Endothelial cell of umbilical vein (primary cell): ENCODE measurements around the gene OSBPL5.

Experiments used
- POLR2AphosphoS5 ChIP-seq: IDR thresholded peaks from 2 replicates; pipeline ENCODE4 v1.6.1; 2012; ENCODE audit warnings: low read depth, mild to moderate bottlenecking, control low read depth, low read length, moderate library complexity; ENCODE audit not compliant: insufficient read depth
- TF ChIP-seq, protein P1 (sequence below), 2 donors: IDR thresholded peaks; 1 replicate in 1 of 2; 2 replicates in 1 of 2; pipeline ENCODE4 v1.5.1; 2011; ENCODE audit warnings: low read length in 2 of 2, mild to moderate bottlenecking in 2 of 2, moderate library complexity in 2 of 2, control low read depth in 1 of 2, inconsistent platforms in 1 of 2, low read depth in 1 of 2; ENCODE audit not compliant: insufficient read depth in 1 of 2; ENCODE audit errors: extremely low read depth in 1 of 2

DNA sequence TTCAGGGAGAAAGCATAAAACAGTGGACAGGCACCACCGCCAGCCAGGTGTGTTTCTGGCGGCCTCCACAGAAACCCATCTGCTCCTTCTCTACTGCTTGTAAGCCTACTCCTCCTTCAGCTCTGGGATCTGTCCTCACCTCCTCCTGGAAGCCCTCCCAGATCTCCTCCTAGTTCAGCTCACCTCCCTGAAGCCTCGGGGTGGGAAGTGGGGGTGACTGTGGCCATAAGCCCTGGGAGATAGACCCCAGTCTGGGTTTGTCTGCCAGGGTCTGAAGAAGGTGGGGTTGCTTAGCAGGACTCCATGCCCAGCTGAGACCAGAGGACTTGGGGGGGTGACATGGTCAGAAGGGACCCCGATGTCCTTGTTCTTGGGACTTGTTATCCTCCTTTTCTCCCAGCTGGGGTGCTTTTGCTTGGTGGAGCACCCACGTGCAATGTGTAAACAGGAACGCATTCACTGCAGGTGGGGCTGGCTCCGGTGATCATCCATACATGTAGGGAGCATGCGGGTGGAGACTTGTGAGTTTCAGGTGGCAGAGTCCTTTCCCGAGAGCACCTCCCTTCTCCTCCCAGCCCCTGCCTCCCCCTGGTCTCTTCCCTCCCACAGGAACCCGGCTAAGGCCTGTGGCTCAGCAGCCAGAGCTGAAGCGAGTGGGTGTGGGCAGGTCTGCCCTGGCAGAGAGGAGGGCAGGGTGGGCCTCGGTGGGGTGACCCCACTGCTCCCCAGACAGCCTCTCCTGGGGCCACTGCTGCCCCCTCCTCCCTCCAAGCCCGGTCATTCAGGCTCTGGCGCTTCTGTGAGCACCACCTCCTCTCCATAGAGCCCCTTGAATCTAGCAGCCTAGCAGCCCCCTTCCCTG is 27.6 kb upstream of the OSBPL5 start:
- TF ChIP-seq, protein P1, sequence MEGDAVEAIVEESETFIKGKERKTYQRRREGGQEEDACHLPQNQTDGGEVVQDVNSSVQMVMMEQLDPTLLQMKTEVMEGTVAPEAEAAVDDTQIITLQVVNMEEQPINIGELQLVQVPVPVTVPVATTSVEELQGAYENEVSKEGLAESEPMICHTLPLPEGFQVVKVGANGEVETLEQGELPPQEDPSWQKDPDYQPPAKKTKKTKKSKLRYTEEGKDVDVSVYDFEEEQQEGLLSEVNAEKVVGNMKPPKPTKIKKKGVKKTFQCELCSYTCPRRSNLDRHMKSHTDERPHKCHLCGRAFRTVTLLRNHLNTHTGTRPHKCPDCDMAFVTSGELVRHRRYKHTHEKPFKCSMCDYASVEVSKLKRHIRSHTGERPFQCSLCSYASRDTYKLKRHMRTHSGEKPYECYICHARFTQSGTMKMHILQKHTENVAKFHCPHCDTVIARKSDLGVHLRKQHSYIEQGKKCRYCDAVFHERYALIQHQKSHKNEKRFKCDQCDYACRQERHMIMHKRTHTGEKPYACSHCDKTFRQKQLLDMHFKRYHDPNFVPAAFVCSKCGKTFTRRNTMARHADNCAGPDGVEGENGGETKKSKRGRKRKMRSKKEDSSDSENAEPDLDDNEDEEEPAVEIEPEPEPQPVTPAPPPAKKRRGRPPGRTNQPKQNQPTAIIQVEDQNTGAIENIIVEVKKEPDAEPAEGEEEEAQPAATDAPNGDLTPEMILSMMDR (IDR thresholded peaks at IDR 0.05; ENCODE audit: extremely low read depth in 1 of 2, insufficient read depth in 1 of 2, low read depth in 1 of 2, low read length in 2 of 2), result no peak
- TF ChIP-seq POLR2AphosphoS5, result no peak
